GM23338 (cell line): ENCODE measurements around the gene GNG10. TPM values are rescaled to one million over a fixed set of nuclear protein-coding genes. Genes with fewer than 3 reads are reported as not detected.
A peak's percentile ranks its signal among the peaks of the same experiment; 100 is the strongest.

Experiments
- ATAC-seq: fragments of 200-7000 bp; cut with Tn5 transposase; 3 replicates; pipeline ENCODE4 v1.9.1; 2020
- DNase-seq: peaks from one replicate; pipeline ENCODE4 v3.0.0-alpha.2; 2015; ENCODE audit warnings: low spot score
- H2AFZ ChIP-seq: fragments of 200-600 bp; sonication (generic); 2 replicates; pipeline ENCODE4 v1.8.0; 2016; ENCODE audit warnings: antibody characterized with exemption, mild to moderate bottlenecking, moderate library complexity
- H3F3A ChIP-seq: fragments of 200-600 bp; sonication (generic); replicated peaks from 2 replicates; pipeline ENCODE4 v1.8.0; 2017; ENCODE audit warnings: antibody characterized with exemption, mixed run types, low read depth
- H3K27ac ChIP-seq: fragments of 200-600 bp; sonication (generic); 2 replicates; pipeline ENCODE4 v1.6.1; 2016; ENCODE audit warnings: low read depth
- H3K27me3 ChIP-seq: fragments of 200-600 bp; sonication (generic); 2 replicates; pipeline ENCODE4 v1.8.0; 2016; ENCODE audit warnings: mild to moderate bottlenecking, mixed run types, moderate library complexity; ENCODE audit not compliant: insufficient read depth
- H3K36me3 ChIP-seq: fragments of 200-600 bp; sonication (generic); 2 replicates; pipeline ENCODE4 v1.8.0; 2016; ENCODE audit warnings: mild to moderate bottlenecking; ENCODE audit not compliant: insufficient read depth
- H3K4me1 ChIP-seq: fragments of 200-600 bp; sonication (generic); 2 replicates; pipeline ENCODE4 v1.8.0; 2016; ENCODE audit warnings: mild to moderate bottlenecking, moderate library complexity; ENCODE audit not compliant: insufficient read depth
- H3K4me2 ChIP-seq: fragments of 200-600 bp; sonication (generic); 2 replicates; pipeline ENCODE4 v1.7.1; 2017; ENCODE audit warnings: mixed run types
- H3K4me3 ChIP-seq: fragments of 200-600 bp; sonication (generic); 2 replicates; pipeline ENCODE4 v1.6.1; 2016; ENCODE audit warnings: mixed run types
- H3K79me2 ChIP-seq: fragments of 200-600 bp; sonication (generic); replicated peaks from 2 replicates; pipeline ENCODE4 v1.8.0; 2017; ENCODE audit warnings: mild to moderate bottlenecking; ENCODE audit not compliant: insufficient read depth
- H3K9me2 ChIP-seq: fragments of 200-600 bp; sonication (generic); 2 replicates; pipeline ENCODE4 v1.8.0; 2017; ENCODE audit not compliant: insufficient read depth
- H4K20me1 ChIP-seq: fragments of 200-600 bp; sonication (generic); replicated peaks from 2 replicates; pipeline ENCODE4 v1.8.0; 2017; ENCODE audit warnings: mild to moderate bottlenecking; ENCODE audit not compliant: insufficient read depth
- H3K27ac Mint-ChIP-seq: 2 replicates; pipeline ENCODE4 v1.8.0; 2020; ENCODE audit warnings: inconsistent platforms, mild to moderate bottlenecking, moderate library complexity, mixed read lengths
- H3K27me3 Mint-ChIP-seq: 3 replicates; pipeline ENCODE4 v1.8.0; 2022; ENCODE audit warnings: low read depth, mild to moderate bottlenecking, moderate library complexity, mixed read lengths, inconsistent platforms; ENCODE audit not compliant: insufficient read depth, poor library complexity
- H3K36me3 Mint-ChIP-seq: 3 replicates; pipeline ENCODE4 v1.8.0; 2021; ENCODE audit warnings: low read depth, mild to moderate bottlenecking, inconsistent platforms, moderate library complexity, mixed read lengths
- H3K4me1 Mint-ChIP-seq: 3 replicates; pipeline ENCODE4 v1.8.0; 2020; ENCODE audit warnings: mild to moderate bottlenecking, inconsistent platforms, mixed read lengths
- H3K4me3 Mint-ChIP-seq: 3 replicates; pipeline ENCODE4 v1.8.0; 2021; ENCODE audit warnings: moderate library complexity, mild to moderate bottlenecking, inconsistent platforms, mixed read lengths
- H3K9me3 Mint-ChIP-seq: 3 replicates; pipeline ENCODE4 v1.8.0; 2020; ENCODE audit warnings: moderate library complexity, mild to moderate bottlenecking, inconsistent platforms, mixed read lengths
- CREB1 ChIP-seq: fragments of 250-450 bp; sonication (Bioruptor Pico); IDR thresholded peaks from 2 replicates; pipeline ENCODE4 v1.5.0; 2020; ENCODE audit warnings: low read depth, mild to moderate bottlenecking, moderate library complexity
- CTCF ChIP-seq, 2 experiments: fragments of 200-600 bp in 1 of 2; sonication (generic) in 1 of 2; conservative IDR thresholded peaks; 2 replicates each; pipeline versions ENCODE4 v1.5.1 to v1.6.1; 2016 to 2017; ENCODE audit warnings: antibody characterized with exemption in 2 of 2, low read depth in 2 of 2, mild to moderate bottlenecking in 2 of 2, moderate library complexity in 1 of 2
- ETS1 ChIP-seq: IDR thresholded peaks from 2 replicates; pipeline ENCODE4 v1.6.1; 2016; ENCODE audit warnings: antibody characterized with exemption
- EZH2 ChIP-seq: fragments of 200-600 bp; sonication (generic); IDR thresholded peaks from one replicate; pipeline ENCODE4 v1.8.0; 2017; ENCODE audit warnings: antibody characterized with exemption, mild to moderate bottlenecking, low read depth; ENCODE audit not compliant: unreplicated experiment
- JUNB ChIP-seq: IDR thresholded peaks from one replicate; pipeline ENCODE4 v1.6.1; 2016; ENCODE audit warnings: antibody characterized with exemption; ENCODE audit not compliant: unreplicated experiment
- NANOG ChIP-seq: IDR thresholded peaks from 2 replicates; pipeline ENCODE4 v1.6.1; 2016; ENCODE audit warnings: antibody characterized with exemption, borderline replicate concordance
- POLR2AphosphoS5 ChIP-seq: IDR thresholded peaks from 2 replicates; pipeline ENCODE4 v1.6.1; 2016; ENCODE audit warnings: antibody characterized with exemption, low read depth
- REST ChIP-seq: IDR thresholded peaks from one replicate; pipeline ENCODE4 v1.6.1; 2018; ENCODE audit warnings: antibody characterized with exemption; ENCODE audit not compliant: unreplicated experiment
- STAT1 ChIP-seq: IDR thresholded peaks from one replicate; pipeline ENCODE4 v1.6.1; 2016; ENCODE audit warnings: antibody characterized with exemption; ENCODE audit not compliant: unreplicated experiment
- ZNF114 ChIP-seq: fragments of 250-450 bp; sonication (Bioruptor Pico); IDR thresholded peaks from 2 replicates; pipeline ENCODE4 v1.5.0; 2020; ENCODE audit warnings: mild to moderate bottlenecking, moderate library complexity
- polyA plus RNA-seq: library from polyadenylated mRNA; unstranded; fragments of >200 nt; fragmentation: Nextera tagmentation; extraction: Ambion mirVana; gene quantifications from 2 replicates; pipeline ENCODE4 v1.2.1, GENCODE V29; 2016
- total RNA-seq: library from RNA; depleted of rRNA; stranded (reverse); fragments of >200 nt; shearing (Covaris generic); gene quantifications from 2 replicates; pipeline ENCODE4 v1.2.3, GENCODE V29; 2014

Gene GNG10
- total and polyA plus RNA-seq, 2 experiments from 2014 or later: 49.9 to 61.2 TPM

- Mint-ChIP-seq H3K9me3 (no peaks in the 10 kb centered on the region), H3K27me3 (peaks cover 4% of the 10 kb centered on the region), H3K4me1 (peaks cover 30% of the 10 kb centered on the region), H3K27ac (peak within 1 kb of the TSS; percentile 79), H3K4me3 (peak within 1 kb of the TSS; percentile 95), H3K36me3 (no peaks in the 10 kb centered on the region)
- TF ChIP-seq REST (no peak), POLR2AphosphoS5 (peak; percentile 98), CREB1 (CRISPR knock-in tag) (peak; percentile 91)
- H4K20me1 ChIP-seq: peaks cover 13% of the 10 kb centered on the region; the same call in 1 of the 2 replicates
- H3F3A ChIP-seq: no peaks in the 10 kb centered on the region
- peak within 1 kb of the TSS; percentile 78 for H3K4me3 ChIP-seq
- H2AFZ ChIP-seq: peak within 1 kb of the TSS; percentile 96
- peaks cover 49% of the 10 kb centered on the region for H3K79me2 ChIP-seq
- H3K27ac ChIP-seq: 0 out of 2 replicates have a peak within 1 kb of the TSS, but pooled peaks have one; percentile 79
- DNase-seq (peak; percentile 99), ATAC-seq (peak; percentile 93)
- H3K4me2 ChIP-seq: peak within 1 kb of the TSS; percentile 86
- H3K9me2 ChIP-seq: no peaks in the 10 kb centered on the region
- H3K36me3 ChIP-seq: no peaks in the 10 kb centered on the region
- H3K4me1 ChIP-seq: peaks cover 8% of the 10 kb centered on the region
- no peaks in the 10 kb centered on the region for H3K27me3 ChIP-seq
Observed at GRCh38 chr9:111631214-111631971, 30.0 kb upstream of the GNG10 start, which contains the start of gene DNAJC25. TSS of gene DNAJC25 (plus strand) at chr9:111631334. CDS start at chr9:111631408, 74 bp downstream.

GRCh38 chr9:111632060-111632459 is 29.3 kb upstream of the GNG10 start:
- Mint-ChIP-seq H3K4me1 (peaks cover 25% of the 10 kb centered on the region), H3K4me3 (peak overlapping the region; percentile 95), H3K27me3 (peaks cover 4% of the 10 kb centered on the region), H3K9me3 (no peaks in the 10 kb centered on the region), H3K36me3 (no peaks in the 10 kb centered on the region), H3K27ac (peak overlapping the region; percentile 79)
- Histone ChIP-seq H2AFZ (0 out of 2 replicates have a peak overlapping the region, but pooled peaks have one; percentile 77), H3K4me2 (peak overlapping the region; percentile 86), H3K4me3 (peak overlapping the region; percentile 78), H3K27ac (no peak overlapping the region), H3K36me3 (no peaks in the 10 kb centered on the region), H3K27me3 (no peaks in the 10 kb centered on the region), H4K20me1 (peaks cover 13% of the 10 kb centered on the region; the same call in 1 of the 2 replicates), H3K4me1 (peaks cover 8% of the 10 kb centered on the region), H3K9me2 (no peaks in the 10 kb centered on the region), H3F3A (no peaks in the 10 kb centered on the region), H3K79me2 (peaks cover 55% of the 10 kb centered on the region)
- ATAC-seq (no peak), DNase-seq (no peak)
- TF ChIP-seq STAT1 (no peak), ETS1 (no peak), EZH2 (no peak), NANOG (no peak), CREB1 (CRISPR knock-in tag) (no peak), ZNF114 (CRISPR knock-in tag) (no peak), REST (no peak), JUNB (no peak), CTCF (conservative IDR thresholded peaks at IDR 0.05; ENCODE audit: low read depth in 2 of 2) (no peak), POLR2AphosphoS5 (no peak)
